Measurements from ENCODE around the gene OST4. TPM values are rescaled to one million over a fixed set of nuclear protein-coding genes. Genes with fewer than 3 reads are reported as not detected.

OST4 gene
- total and polyA plus RNA-seq, 11 donors, result 215 to 517 (median 343) TPM

DNA sequence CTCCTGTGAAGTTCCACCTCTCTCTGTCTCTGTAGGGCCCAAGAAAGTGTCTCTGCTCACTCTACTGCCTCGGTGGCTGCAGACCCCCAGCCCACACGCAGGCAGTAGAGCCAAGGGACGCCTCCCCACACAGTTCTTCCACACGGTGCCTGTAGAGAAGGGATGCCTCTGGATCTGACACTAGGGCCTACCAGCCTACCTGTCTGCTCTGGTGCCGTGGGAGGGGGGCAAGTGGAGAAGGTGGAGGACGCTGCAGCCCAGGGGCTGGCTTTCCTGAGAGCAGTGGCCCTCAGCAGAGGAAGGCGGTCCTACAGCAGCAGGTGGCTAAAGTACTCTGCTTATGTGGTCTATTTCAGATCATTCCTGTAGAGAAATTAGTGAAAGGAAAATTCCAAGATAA, 47.7 kb downstream of the OST4 start:
- H3K27ac ChIP-seq, result no peak overlapping the region
- intact Hi-C loops (cut with DNase I), result no loop called here

DNA sequence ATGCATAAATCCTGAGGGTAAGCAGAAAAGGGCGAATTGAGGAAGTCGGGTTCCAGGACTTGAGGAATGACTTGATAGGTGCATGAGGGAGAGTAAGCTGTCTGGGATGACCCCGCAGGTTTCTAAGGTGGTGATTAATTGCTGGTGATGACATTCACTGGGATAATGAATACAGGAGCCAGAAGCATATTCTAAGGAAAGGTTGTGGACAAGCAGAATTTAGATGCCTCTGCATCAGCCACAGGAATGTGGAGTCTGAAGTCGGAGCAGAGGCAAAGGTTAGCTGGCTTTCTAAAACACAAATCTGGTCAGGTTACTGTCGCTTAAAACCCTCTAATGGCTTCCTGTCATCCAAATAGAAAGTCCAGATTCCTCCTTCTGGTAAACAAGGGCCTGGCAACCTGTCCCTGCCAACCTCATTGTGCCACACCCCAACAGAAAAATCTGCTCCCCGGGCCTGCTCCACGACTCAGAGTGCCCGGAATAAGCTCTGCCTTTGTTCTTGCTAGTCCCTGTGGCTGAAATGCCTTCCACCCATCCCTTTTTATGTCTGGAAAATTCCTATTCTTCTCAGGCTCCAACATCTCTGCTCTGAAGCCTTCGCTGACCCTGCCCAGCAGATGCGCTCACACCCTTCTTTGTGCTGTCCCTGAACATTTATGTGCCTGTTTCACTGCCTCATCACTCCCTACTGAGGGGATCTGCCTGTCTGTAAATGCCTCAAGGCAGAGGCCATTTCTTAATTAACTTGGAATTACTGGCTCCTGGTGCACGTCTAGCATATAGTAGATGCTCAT, 50.0 kb downstream of the OST4 start:
- no peak for ATAC-seq

More for the DNA sequence above, 47.7 kb downstream of the OST4 start:
- ATAC-seq (no peak), DNase-seq (no peak)
- 87 to 94% (median 92%) methylated on average over 7 of the region's 7 CpGs for WGBS, 4 donors
- Histone ChIP-seq H3K4me3 (no peak overlapping the region), H3K4me1 (peaks cover 0 to 24% (median 11%) of the 10 kb centered on the region in 12 donors), H3K36me3 (peaks cover 0 to 50% (median 39%) of the 10 kb centered on the region in 9 donors), H3K27me3 (no peaks in the 10 kb centered on the region), H3K9me3 (no peaks in the 10 kb centered on the region)
- TF ChIP-seq POLR2A (IDR thresholded peaks at IDR 0.05), result no peak
- TF ChIP-seq, protein P1, sequence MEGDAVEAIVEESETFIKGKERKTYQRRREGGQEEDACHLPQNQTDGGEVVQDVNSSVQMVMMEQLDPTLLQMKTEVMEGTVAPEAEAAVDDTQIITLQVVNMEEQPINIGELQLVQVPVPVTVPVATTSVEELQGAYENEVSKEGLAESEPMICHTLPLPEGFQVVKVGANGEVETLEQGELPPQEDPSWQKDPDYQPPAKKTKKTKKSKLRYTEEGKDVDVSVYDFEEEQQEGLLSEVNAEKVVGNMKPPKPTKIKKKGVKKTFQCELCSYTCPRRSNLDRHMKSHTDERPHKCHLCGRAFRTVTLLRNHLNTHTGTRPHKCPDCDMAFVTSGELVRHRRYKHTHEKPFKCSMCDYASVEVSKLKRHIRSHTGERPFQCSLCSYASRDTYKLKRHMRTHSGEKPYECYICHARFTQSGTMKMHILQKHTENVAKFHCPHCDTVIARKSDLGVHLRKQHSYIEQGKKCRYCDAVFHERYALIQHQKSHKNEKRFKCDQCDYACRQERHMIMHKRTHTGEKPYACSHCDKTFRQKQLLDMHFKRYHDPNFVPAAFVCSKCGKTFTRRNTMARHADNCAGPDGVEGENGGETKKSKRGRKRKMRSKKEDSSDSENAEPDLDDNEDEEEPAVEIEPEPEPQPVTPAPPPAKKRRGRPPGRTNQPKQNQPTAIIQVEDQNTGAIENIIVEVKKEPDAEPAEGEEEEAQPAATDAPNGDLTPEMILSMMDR (IDR thresholded peaks at IDR 0.05), result no peak

More for the DNA sequence above, 50.0 kb downstream of the OST4 start:
- intact Hi-C loops (cut with DNase I), result no loop called here
- peak overlapping the region in 3 of 12 donors; percentile 1 to 24 (median 9) for H3K27ac ChIP-seq
- TF ChIP-seq POLR2A (IDR thresholded peaks at IDR 0.05), result no peak
- peaks cover 0 to 41% (median 27%) of the 10 kb centered on the region in 9 donors for H3K36me3 ChIP-seq
- no peaks in the 10 kb centered on the region for H3K27me3 ChIP-seq
- no peak for DNase-seq
- WGBS, 4 donors, result 79 to 83% (median 81%) methylated on average over 11 of the region's 11 CpGs
- H3K9me3 ChIP-seq, result no peaks in the 10 kb centered on the region
- no peak overlapping the region for H3K4me3 ChIP-seq
- peaks cover 0 to 42% (median 16%) of the 10 kb centered on the region in 12 donors for H3K4me1 ChIP-seq

Other genes starting within 250 kb of the OST4 start
- gene DPYSL5, start 223.5 kb downstream of the OST4 start, total RNA-seq, result under 1 TPM in 2 of 9 donors, not detected in 7; 0.06 to 0.13 TPM
- gene DPYSL5, start 223.5 kb downstream of the OST4 start, polyA plus RNA-seq, result not detected
- 10 to 100 TPM; 27.4 to 55.2 (median 42.3) TPM for gene MAPRE3, start 101.0 kb downstream of the OST4 start, total RNA-seq
- gene MAPRE3, start 101.0 kb downstream of the OST4 start, polyA plus RNA-seq, result 10 to 100 TPM; 28.7 to 65.0 TPM
- 10 to 100 TPM; 18.3 to 58.0 (median 31.6) TPM for gene TMEM214, start 38.7 kb downstream of the OST4 start, total RNA-seq
- 10 to 100 TPM; 27.4 to 57.0 TPM for gene TMEM214, start 38.7 kb downstream of the OST4 start, polyA plus RNA-seq
- 10 to 100 TPM in 4 of 9 donors, 1 to 10 TPM in 5; 4.9 to 12.5 (median 9.9) TPM for gene AGBL5, start 20.0 kb downstream of the OST4 start, total RNA-seq
- 1 to 10 TPM; 4.5 to 7.9 TPM for gene AGBL5, start 20.0 kb downstream of the OST4 start, polyA plus RNA-seq
- gene EMILIN1, start 7.0 kb upstream of the OST4 start, total RNA-seq, result 10 to 100 TPM in 8 of 9 donors, 1 to 10 TPM in 1; 7.5 to 76.9 (median 16.3) TPM
- gene EMILIN1, start 7.0 kb upstream of the OST4 start, polyA plus RNA-seq, result 10 to 100 TPM; 21.0 to 31.2 TPM
- gene KHK, start 15.1 kb upstream of the OST4 start, total RNA-seq, result 1 to 10 TPM in 8 of 9 donors, under 1 TPM in 1; 0.89 to 3.9 (median 1.8) TPM
- gene KHK, start 15.1 kb upstream of the OST4 start, polyA plus RNA-seq, result 1 to 10 TPM; 1.3 to 2.0 TPM
- gene CGREF1, start 47.5 kb upstream of the OST4 start, total RNA-seq, result 1 to 10 TPM in 4 of 9 donors, under 1 TPM in 4, not detected in 1; 0.24 to 2.7 (median 1.0) TPM
- under 1 TPM; 0.67 to 0.99 TPM for gene CGREF1, start 47.5 kb upstream of the OST4 start, polyA plus RNA-seq
- gene ABHD1, start 52.2 kb upstream of the OST4 start, total RNA-seq, result 1 to 10 TPM in 8 of 9 donors, not detected in 1; 1.2 to 3.9 (median 2.0) TPM
- 1 to 10 TPM in 1 of 2 donors, under 1 TPM in 1; 0.47 to 6.2 TPM for gene ABHD1, start 52.2 kb upstream of the OST4 start, polyA plus RNA-seq
- 10 to 100 TPM; 41.1 to 74.5 (median 48.7) TPM for gene PREB, start 63.0 kb upstream of the OST4 start, total RNA-seq
- 10 to 100 TPM; 54.3 to 99.4 TPM for gene PREB, start 63.0 kb upstream of the OST4 start, polyA plus RNA-seq
- not detected for gene PRR30, start 67.8 kb upstream of the OST4 start, total RNA-seq
- gene PRR30, start 67.8 kb upstream of the OST4 start, polyA plus RNA-seq, result not detected
- gene TCF23, start 77.3 kb upstream of the OST4 start, total RNA-seq, result under 1 TPM in 3 of 9 donors, not detected in 6; 0.07 to 0.85 (median 0.68) TPM
- under 1 TPM; 0.04 TPM for gene TCF23, start 77.3 kb upstream of the OST4 start, polyA plus RNA-seq
- gene ATRAID, start 140.4 kb upstream of the OST4 start, total RNA-seq, result 100 to 1,000 TPM in 8 of 9 donors, 10 to 100 TPM in 1; 96.9 to 210 (median 144) TPM
- gene ATRAID, start 140.4 kb upstream of the OST4 start, polyA plus RNA-seq, result 100 to 1,000 TPM; 126 to 195 TPM
- 10 to 100 TPM in 5 of 9 donors, 1 to 10 TPM in 4; 6.3 to 16.7 (median 10.3) TPM for gene SLC5A6, start 140.6 kb upstream of the OST4 start, total RNA-seq
- 10 to 100 TPM in 1 of 2 donors, 1 to 10 TPM in 1; 6.7 to 37.7 TPM for gene SLC5A6, start 140.6 kb upstream of the OST4 start, polyA plus RNA-seq
- gene CAD, start 145.7 kb upstream of the OST4 start, total RNA-seq, result 10 to 100 TPM in 2 of 9 donors, 1 to 10 TPM in 7; 5.0 to 14.2 (median 6.7) TPM
- gene CAD, start 145.7 kb upstream of the OST4 start, polyA plus RNA-seq, result 1 to 10 TPM; 3.2 to 9.3 TPM
- gene SLC30A3, start 191.4 kb upstream of the OST4 start, total RNA-seq, result 10 to 100 TPM in 2 of 9 donors, 1 to 10 TPM in 7; 5.0 to 18.1 (median 9.0) TPM
- gene SLC30A3, start 191.4 kb upstream of the OST4 start, polyA plus RNA-seq, result 1 to 10 TPM; 5.6 to 9.2 TPM
- 1 to 10 TPM in 5 of 9 donors, under 1 TPM in 4; 0.36 to 3.3 (median 1.2) TPM for gene DNAJC5G, start 203.8 kb upstream of the OST4 start, total RNA-seq
- gene DNAJC5G, start 203.8 kb upstream of the OST4 start, polyA plus RNA-seq, result 1 to 10 TPM in 1 of 2 donors, under 1 TPM in 1; 0.11 to 1.8 TPM
- 100 to 1,000 TPM; 175 to 329 (median 241) TPM for gene TRIM54, start 210.8 kb upstream of the OST4 start, total RNA-seq
- gene TRIM54, start 210.8 kb upstream of the OST4 start, polyA plus RNA-seq, result 100 to 1,000 TPM; 128 to 324 TPM
- 1 to 10 TPM in 6 of 9 donors, under 1 TPM in 3; 0.60 to 2.5 (median 1.1) TPM for gene UCN, start 236.8 kb upstream of the OST4 start, total RNA-seq
- 1 to 10 TPM; 1.3 to 1.4 TPM for gene UCN, start 236.8 kb upstream of the OST4 start, polyA plus RNA-seq